OCI-LY1 (cell line): Measurements from ENCODE around the gene EXOSC1.
A peak's percentile ranks its signal among the peaks of the same experiment; 100 is the strongest.

ENCODE experiments used
- H2AFZ ChIP-seq: fragments of 200-600 bp; sonication (generic), shearing (Covaris generic); 2 replicates; pipeline ENCODE4 v1.6.0; 2014; ENCODE audit warnings: antibody characterized with exemption, mild to moderate bottlenecking, low read length
- H3F3A ChIP-seq: fragments of 200-600 bp; sonication (generic), shearing (Covaris generic); 2 replicates; pipeline ENCODE4 v1.6.0; 2014; ENCODE audit warnings: mild to moderate bottlenecking, antibody characterized with exemption, low read length, moderate library complexity; ENCODE audit not compliant: insufficient read depth
- H3K27ac ChIP-seq: fragments of 200-600 bp; sonication (generic); 2 replicates; pipeline ENCODE4 v1.5.1; 2014; ENCODE audit warnings: low read length, mixed run types, mild to moderate bottlenecking, low read depth; ENCODE audit not compliant: poor library complexity, severe bottlenecking
- H3K27me3 ChIP-seq: fragments of 200-600 bp; sonication (generic); 2 replicates; pipeline ENCODE4 v1.6.0; 2014; ENCODE audit warnings: antibody characterized with exemption, mild to moderate bottlenecking, low read length, moderate library complexity; ENCODE audit not compliant: insufficient read depth
- H3K36me3 ChIP-seq: fragments of 200-600 bp; sonication (generic); 2 replicates; pipeline ENCODE4 v1.6.1; 2014; ENCODE audit warnings: mild to moderate bottlenecking, antibody characterized with exemption, low read length, moderate library complexity, mixed read lengths; ENCODE audit not compliant: insufficient read depth
- H3K4me1 ChIP-seq: fragments of 200-600 bp; sonication (generic); 2 replicates; pipeline ENCODE4 v1.5.1; 2014; ENCODE audit warnings: mild to moderate bottlenecking, low read length, moderate library complexity; ENCODE audit not compliant: insufficient read depth, severe bottlenecking
- H3K4me2 ChIP-seq: fragments of 200-600 bp; sonication (generic), shearing (Covaris generic); 2 replicates; pipeline ENCODE4 v1.6.1; 2014; ENCODE audit warnings: low read length
- H3K4me3 ChIP-seq: fragments of 200-600 bp; sonication (generic); 2 replicates; pipeline ENCODE4 v1.5.1; 2014; ENCODE audit warnings: low read length, low read depth, mild to moderate bottlenecking, mixed read lengths; ENCODE audit not compliant: poor library complexity, severe bottlenecking
- H3K79me2 ChIP-seq: fragments of 200-600 bp; shearing (Covaris generic); 2 replicates; pipeline ENCODE4 v1.6.1; 2016; ENCODE audit warnings: mixed run types, low read length, mixed read lengths; ENCODE audit not compliant: insufficient read depth
- H3K9ac ChIP-seq: fragments of 200-600 bp; sonication (generic), shearing (Covaris generic); 2 replicates; pipeline ENCODE4 v1.6.1; 2014; ENCODE audit warnings: mild to moderate bottlenecking, low read length, mixed read lengths
- H3K9me2 ChIP-seq: fragments of 200-600 bp; sonication (generic), shearing (Covaris generic); 2 replicates; pipeline ENCODE4 v1.6.1; 2014; ENCODE audit warnings: low read depth, mild to moderate bottlenecking, low read length, mixed read lengths
- H3K9me3 ChIP-seq: fragments of 200-600 bp; shearing (Covaris generic); 2 replicates; pipeline ENCODE4 v1.6.1; 2014; ENCODE audit warnings: low read length, mixed read lengths
- H4K20me1 ChIP-seq: fragments of 200-600 bp; sonication (generic), shearing (Covaris generic); 2 replicates; pipeline ENCODE4 v1.6.0; 2016; ENCODE audit warnings: mild to moderate bottlenecking, low read length; ENCODE audit not compliant: insufficient read depth
- CTCF ChIP-seq: fragments of 200-600 bp; sonication (generic), shearing (Covaris generic); IDR thresholded peaks from 2 replicates; pipeline ENCODE4 v1.5.1; 2017; ENCODE audit warnings: mild to moderate bottlenecking, antibody characterized with exemption, low read length, moderate library complexity, mixed read lengths
- EZH2 ChIP-seq: fragments of 200-600 bp; sonication (generic), shearing (Covaris generic); IDR thresholded peaks from 2 replicates; pipeline ENCODE4 v1.8.0; 2017; ENCODE audit warnings: borderline replicate concordance, mixed run types, mild to moderate bottlenecking, antibody characterized with exemption, low read length, moderate library complexity, mixed read lengths

EXOSC1 gene

GRCh38 chr10:97464226-97464625 is 18.4 kb upstream of the EXOSC1 start:
- Histone ChIP-seq H3K79me2 (no peaks in the 10 kb centered on the region), H3K9ac (no peak overlapping the region), H2AFZ (no peak overlapping the region), H3K9me3 (no peaks in the 10 kb centered on the region), H3K9me2 (no peaks in the 10 kb centered on the region), H3K4me1 (no peaks in the 10 kb centered on the region), H3K36me3 (peaks cover 75% of the 10 kb centered on the region), H3K4me3 (no peak overlapping the region), H4K20me1 (no peaks in the 10 kb centered on the region), H3K4me2 (no peak overlapping the region), H3K27me3 (no peaks in the 10 kb centered on the region), H3K27ac (no peak overlapping the region), H3F3A (no peaks in the 10 kb centered on the region)
- TF ChIP-seq EZH2 (no peak), CTCF (no peak)

- H3K36me3 ChIP-seq, result peaks cover 77% of the 10 kb centered on the region
- H3K9me2 ChIP-seq, result no peaks in the 10 kb centered on the region
- no peak overlapping the region for H2AFZ ChIP-seq
- H4K20me1 ChIP-seq, result no peaks in the 10 kb centered on the region
- H3K27ac ChIP-seq, result no peak overlapping the region
- H3K79me2 ChIP-seq, result no peaks in the 10 kb centered on the region
- no peak overlapping the region for H3K4me2 ChIP-seq
- H3K4me3 ChIP-seq, result no peak overlapping the region
- TF ChIP-seq CTCF (peak; percentile 67), EZH2 (no peak)
- H3K4me1 ChIP-seq, result no peaks in the 10 kb centered on the region
- no peaks in the 10 kb centered on the region for H3K9me3 ChIP-seq
- no peaks in the 10 kb centered on the region for H3F3A ChIP-seq
- H3K9ac ChIP-seq, result no peak overlapping the region
- no peaks in the 10 kb centered on the region for H3K27me3 ChIP-seq
Measured at GRCh38 chr10:97463363-97464132, 17.7 kb upstream of the EXOSC1 start.

- H3K4me1 ChIP-seq, result no peaks in the 10 kb centered on the region
- H3K79me2 ChIP-seq, result no peaks in the 10 kb centered on the region
- no peak overlapping the region for H3K27ac ChIP-seq
- TF ChIP-seq CTCF (no peak), EZH2 (no peak)
- peaks cover 73% of the 10 kb centered on the region for H3K36me3 ChIP-seq
- no peaks in the 10 kb centered on the region for H3K9me2 ChIP-seq
- no peaks in the 10 kb centered on the region for H4K20me1 ChIP-seq
- no peaks in the 10 kb centered on the region for H3K27me3 ChIP-seq
- H2AFZ ChIP-seq, result no peak overlapping the region
- no peak overlapping the region for H3K4me3 ChIP-seq
- no peaks in the 10 kb centered on the region for H3K9me3 ChIP-seq
- H3F3A ChIP-seq, result no peaks in the 10 kb centered on the region
- no peak overlapping the region for H3K9ac ChIP-seq
- H3K4me2 ChIP-seq, result no peak overlapping the region
Measured at GRCh38 chr10:97462309-97462708, 16.5 kb upstream of the EXOSC1 start.
